H9 (cell line): ENCODE measurements around the gene PPT1. TPM values are rescaled to one million over a fixed set of nuclear protein-coding genes. Genes with fewer than 3 reads are reported as not detected.

Experiments used
- DNase-seq: peaks from one replicate; pipeline ENCODE4 v3.0.0-alpha.2; 2017
- H2AFZ ChIP-seq: one replicate; pipeline ENCODE4 v1.6.1; 2013; ENCODE audit warnings: mild to moderate bottlenecking, low read length, control low read depth, moderate library complexity
- H2AK5ac ChIP-seq: 2 replicates; pipeline ENCODE4 v1.6.1; 2013; ENCODE audit warnings: low read length, control low read depth, mixed read lengths; ENCODE audit not compliant: insufficient read length
- H2BK120ac ChIP-seq: one replicate; pipeline ENCODE4 v1.6.1; 2013; ENCODE audit warnings: low read depth, mild to moderate bottlenecking, low read length, control low read depth, inconsistent platforms; ENCODE audit not compliant: poor library complexity, severe bottlenecking
- H2BK12ac ChIP-seq: 2 replicates; pipeline ENCODE4 v1.6.1; 2013; ENCODE audit warnings: low read length, control low read depth, mixed read lengths, low read depth; ENCODE audit not compliant: insufficient read length
- H2BK15ac ChIP-seq: 2 replicates; pipeline ENCODE4 v1.6.1; 2013; ENCODE audit warnings: low read depth, low read length, control low read depth
- H2BK20ac ChIP-seq: one replicate; pipeline ENCODE4 v1.6.1; 2013; ENCODE audit warnings: low read depth, mild to moderate bottlenecking, low read length, control low read depth, inconsistent platforms; ENCODE audit not compliant: poor library complexity, severe bottlenecking
- H2BK5ac ChIP-seq: 2 replicates; pipeline ENCODE4 v1.6.1; 2013; ENCODE audit warnings: low read length, control low read depth, mixed read lengths; ENCODE audit not compliant: insufficient read length
- H3K14ac ChIP-seq: 2 replicates; pipeline ENCODE4 v1.6.1; 2013; ENCODE audit warnings: low read length, control low read depth; ENCODE audit not compliant: insufficient read depth
- H3K18ac ChIP-seq: 2 replicates; pipeline ENCODE4 v1.6.1; 2013; ENCODE audit warnings: low read depth, mild to moderate bottlenecking, mixed read lengths, low read length, control low read depth; ENCODE audit not compliant: insufficient read length
- H3K23ac ChIP-seq: 2 replicates; pipeline ENCODE4 v1.6.1; 2013; ENCODE audit warnings: low read length, control low read depth, mixed read lengths, low read depth; ENCODE audit not compliant: insufficient read length
- H3K23me2 ChIP-seq: 2 replicates; pipeline ENCODE4 v1.6.1; 2013; ENCODE audit warnings: low read depth, mild to moderate bottlenecking, mixed read lengths, low read length, control low read depth; ENCODE audit not compliant: insufficient read length, poor library complexity, severe bottlenecking
- H3K27ac ChIP-seq: 2 replicates; pipeline ENCODE4 v1.5.1; 2013; ENCODE audit warnings: low read length, control low read depth, mixed read lengths, low read depth; ENCODE audit not compliant: insufficient read length
- H3K27me3 ChIP-seq: 2 replicates; pipeline ENCODE4 v1.6.1; 2013; ENCODE audit warnings: low read length, control low read depth, inconsistent platforms; ENCODE audit not compliant: insufficient read depth
- H3K4ac ChIP-seq: 2 replicates; pipeline ENCODE4 v1.6.1; 2013; ENCODE audit warnings: low read depth, mild to moderate bottlenecking, control low read depth, inconsistent platforms, low read length, moderate library complexity
- H3K4me1 ChIP-seq: 2 replicates; pipeline ENCODE4 v1.6.1; 2013; ENCODE audit warnings: low read length, control low read depth, inconsistent platforms; ENCODE audit not compliant: insufficient read depth
- H3K4me2 ChIP-seq: 2 replicates; pipeline ENCODE4 v1.6.1; 2013; ENCODE audit warnings: low read length, control low read depth, mixed read lengths; ENCODE audit not compliant: insufficient read length, insufficient read depth
- H3K56ac ChIP-seq: 2 replicates; pipeline ENCODE4 v1.6.1; 2013; ENCODE audit warnings: low read depth, mild to moderate bottlenecking, mixed read lengths, low read length, control low read depth; ENCODE audit not compliant: insufficient read length
- H3K79me1 ChIP-seq: 2 replicates; pipeline ENCODE4 v1.6.1; 2013; ENCODE audit warnings: low read depth, mild to moderate bottlenecking, moderate library complexity, low read length, control low read depth, inconsistent platforms; ENCODE audit not compliant: insufficient read depth, poor library complexity, severe bottlenecking
- H3K79me2 ChIP-seq: 2 replicates; pipeline ENCODE4 v1.6.1; 2013; ENCODE audit warnings: low read length, control low read depth, inconsistent platforms; ENCODE audit not compliant: insufficient read depth
- H3K9ac ChIP-seq: 2 replicates; pipeline ENCODE4 v1.6.1; 2013; ENCODE audit warnings: low read length, control low read depth, mixed read lengths; ENCODE audit not compliant: insufficient read length; ENCODE audit errors: extremely low read depth
- H3K9me3 ChIP-seq: one replicate; pipeline ENCODE4 v1.6.1; 2013; ENCODE audit warnings: low read depth, low read length, inconsistent platforms; ENCODE audit not compliant: control insufficient read depth
- H3T11ph ChIP-seq: one replicate; pipeline ENCODE4 v1.6.1; 2013; ENCODE audit warnings: mild to moderate bottlenecking, low read length, control low read depth, inconsistent platforms
- H4K20me1 ChIP-seq: one replicate; pipeline ENCODE4 v1.6.1; 2013; ENCODE audit not compliant: control insufficient read depth, insufficient read length, insufficient read depth
- H4K5ac ChIP-seq: 2 replicates; pipeline ENCODE4 v1.6.1; 2013; ENCODE audit warnings: low read depth, mild to moderate bottlenecking, mixed read lengths, low read length, control low read depth; ENCODE audit not compliant: insufficient read length
- H4K8ac ChIP-seq: replicated peaks from 2 replicates; pipeline ENCODE4 v1.6.1; 2013; ENCODE audit warnings: low read length, control low read depth, mixed read lengths, low read depth; ENCODE audit not compliant: insufficient read length
- H4K91ac ChIP-seq: 2 replicates; pipeline ENCODE4 v1.6.1; 2013; ENCODE audit warnings: low read depth, mild to moderate bottlenecking, moderate library complexity, mixed read lengths, low read length, control low read depth; ENCODE audit not compliant: insufficient read length
- H3K27ac Mint-ChIP-seq, 3 experiments: 2 replicates in 2 of 3; 3 replicates in 1 of 3; pipeline ENCODE4 v1.8.0; 2020 to 2021; ENCODE audit warnings: mixed read lengths in 3 of 3, mild to moderate bottlenecking in 1 of 3, moderate library complexity in 1 of 3
- H3K27me3 Mint-ChIP-seq: 2 replicates; pipeline ENCODE4 v1.8.0; 2021; ENCODE audit warnings: low read depth, mild to moderate bottlenecking, moderate library complexity, mixed read lengths
- H3K36me3 Mint-ChIP-seq, 3 experiments: 2 replicates in 2 of 3; 3 replicates in 1 of 3; pipeline ENCODE4 v1.8.0; 2020 to 2021; ENCODE audit warnings: low read depth in 3 of 3, mixed read lengths in 3 of 3; ENCODE audit not compliant: insufficient read depth in 1 of 3
- H3K4me1 Mint-ChIP-seq, 2 experiments: 2 replicates each; pipeline ENCODE4 v1.8.0; 2020; ENCODE audit warnings: mixed read lengths in 2 of 2
- H3K4me3 Mint-ChIP-seq, 2 experiments: 2 replicates in 1 of 2; 3 replicates in 1 of 2; pipeline ENCODE4 v1.8.0; 2020 to 2021; ENCODE audit warnings: mild to moderate bottlenecking in 2 of 2, mixed read lengths in 2 of 2, moderate library complexity in 1 of 2
- H3K9me3 Mint-ChIP-seq, 2 experiments: 2 replicates in 1 of 2; 3 replicates in 1 of 2; pipeline ENCODE4 v1.8.0; 2020; ENCODE audit warnings: mild to moderate bottlenecking in 2 of 2, mixed read lengths in 2 of 2, moderate library complexity in 1 of 2
- total RNA-seq: library from RNA; stranded (reverse); gene quantifications from 2 replicates; pipeline ENCODE4 v1.2.1, GENCODE V29; 2021
- TF ChIP-seq, protein P1 (sequence below): fragments of 200-600 bp; sonication (generic); conservative IDR thresholded peaks from 3 replicates; pipeline ENCODE4 v1.8.0; 2021; ENCODE audit warnings: antibody characterized with exemption, mild to moderate bottlenecking

Gene PPT1
- total RNA-seq, 1 experiment from 2014 or later = 109 TPM

DNA sequence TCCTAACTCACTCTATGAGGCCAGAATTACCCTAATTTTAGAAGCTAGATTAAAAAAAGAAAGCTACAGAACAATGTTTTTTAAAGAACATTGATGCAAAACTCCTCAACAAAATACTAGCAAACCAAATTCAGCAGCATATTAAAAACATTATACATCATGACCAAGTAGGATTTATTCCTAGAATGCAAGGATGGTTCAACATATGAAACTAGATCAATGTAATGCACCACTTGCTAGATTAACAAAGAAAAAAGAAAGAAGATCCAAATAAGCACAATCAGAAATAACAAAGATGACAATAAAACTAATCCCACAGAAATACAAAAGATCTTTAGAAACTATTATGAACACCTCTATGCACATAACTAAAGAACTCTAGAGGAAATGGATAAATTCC is 13.3 kb upstream of the PPT1 start:
- H3K4me1 Mint-ChIP-seq = peaks cover 0 to 3% of the 10 kb centered on the region in 2 experiments; a peak in 1 of 4 replicates
- H4K20me1 ChIP-seq = no peaks in the 10 kb centered on the region
- H3K79me1 ChIP-seq = no peaks in the 10 kb centered on the region
- no peak overlapping the region for H3K18ac ChIP-seq
- H3K9me3 Mint-ChIP-seq = peaks cover 6 to 11% of the 10 kb centered on the region in 2 experiments; a peak in 4 of 5 replicates
- no peak overlapping the region for H3K27ac Mint-ChIP-seq
- H3K4me3 Mint-ChIP-seq = no peak overlapping the region
- no peaks in the 10 kb centered on the region; a peak in 1 of 7 replicates for H3K36me3 Mint-ChIP-seq
- H3K27me3 ChIP-seq = no peaks in the 10 kb centered on the region
- H3K4me2 ChIP-seq = no peak overlapping the region
- H2BK5ac ChIP-seq = no peak overlapping the region
- H3K4ac ChIP-seq = no peak overlapping the region
- H3K27me3 Mint-ChIP-seq = peaks cover 20% of the 10 kb centered on the region
- no peak overlapping the region for H3K27ac ChIP-seq
- H3K23ac ChIP-seq = no peak overlapping the region
- H3K4me1 ChIP-seq = no peaks in the 10 kb centered on the region
- H2AFZ ChIP-seq = no peak overlapping the region
- H2BK120ac ChIP-seq = no peak overlapping the region
- no peak overlapping the region for H4K91ac ChIP-seq
- H2BK20ac ChIP-seq = no peak overlapping the region
- TF ChIP-seq, protein P1, sequence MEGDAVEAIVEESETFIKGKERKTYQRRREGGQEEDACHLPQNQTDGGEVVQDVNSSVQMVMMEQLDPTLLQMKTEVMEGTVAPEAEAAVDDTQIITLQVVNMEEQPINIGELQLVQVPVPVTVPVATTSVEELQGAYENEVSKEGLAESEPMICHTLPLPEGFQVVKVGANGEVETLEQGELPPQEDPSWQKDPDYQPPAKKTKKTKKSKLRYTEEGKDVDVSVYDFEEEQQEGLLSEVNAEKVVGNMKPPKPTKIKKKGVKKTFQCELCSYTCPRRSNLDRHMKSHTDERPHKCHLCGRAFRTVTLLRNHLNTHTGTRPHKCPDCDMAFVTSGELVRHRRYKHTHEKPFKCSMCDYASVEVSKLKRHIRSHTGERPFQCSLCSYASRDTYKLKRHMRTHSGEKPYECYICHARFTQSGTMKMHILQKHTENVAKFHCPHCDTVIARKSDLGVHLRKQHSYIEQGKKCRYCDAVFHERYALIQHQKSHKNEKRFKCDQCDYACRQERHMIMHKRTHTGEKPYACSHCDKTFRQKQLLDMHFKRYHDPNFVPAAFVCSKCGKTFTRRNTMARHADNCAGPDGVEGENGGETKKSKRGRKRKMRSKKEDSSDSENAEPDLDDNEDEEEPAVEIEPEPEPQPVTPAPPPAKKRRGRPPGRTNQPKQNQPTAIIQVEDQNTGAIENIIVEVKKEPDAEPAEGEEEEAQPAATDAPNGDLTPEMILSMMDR = no peak
- no peak overlapping the region for H4K8ac ChIP-seq
- H2AK5ac ChIP-seq = no peak overlapping the region
- H3K9ac ChIP-seq = no peak overlapping the region
- H3K79me2 ChIP-seq = no peaks in the 10 kb centered on the region
- H3K9me3 ChIP-seq = no peaks in the 10 kb centered on the region
- no peak overlapping the region for H3T11ph ChIP-seq
- no peak overlapping the region for H3K14ac ChIP-seq
- DNase-seq = no peak
- H2BK12ac ChIP-seq = no peak overlapping the region
- H3K56ac ChIP-seq = no peak overlapping the region
- no peak overlapping the region for H2BK15ac ChIP-seq
- H3K23me2 ChIP-seq = no peaks in the 10 kb centered on the region
- H4K5ac ChIP-seq = no peak overlapping the region
